ENCODE measurements around the gene OPA3. TPM values are rescaled to one million over a fixed set of nuclear protein-coding genes. Genes with fewer than 3 reads are reported as not detected.

Gene OPA3
- total and polyA plus RNA-seq, 2 experiments from 2014 or later, result 5.3 to 11.8 TPM

DNA sequence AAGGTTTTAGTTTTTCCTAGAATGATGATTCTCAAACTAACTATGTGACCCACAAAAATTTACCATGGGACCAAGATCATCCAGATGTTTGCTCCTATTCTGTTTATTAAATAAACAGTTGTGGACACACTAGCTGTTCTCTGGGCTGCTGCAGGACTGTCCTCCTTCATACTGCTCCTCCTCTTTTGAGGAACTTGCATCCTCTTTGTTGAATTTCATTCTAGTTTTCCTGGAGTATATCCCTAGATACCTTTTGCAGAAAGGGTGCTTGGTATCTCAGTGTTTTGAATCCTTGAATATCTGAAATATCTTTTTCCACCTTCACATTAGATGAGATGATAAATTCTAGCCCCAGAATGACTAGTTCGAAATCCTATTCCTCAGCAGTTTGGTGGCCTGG, 53.3 kb downstream of the OPA3 start:
- Histone ChIP-seq H3K9me2 (ENCODE audit: insufficient read depth) (no peaks in the 10 kb centered on the region), H4K20me1 (ENCODE audit: insufficient read depth) (no peaks in the 10 kb centered on the region), H3K27ac (no peak overlapping the region), H3K4me2 (ENCODE audit: unreplicated experiment) (no peak overlapping the region), H3K79me2 (ENCODE audit: insufficient read depth) (no peaks in the 10 kb centered on the region), H3K27me3 (replicated peaks; ENCODE audit: insufficient read depth) (no peaks in the 10 kb centered on the region), H3K9me3 (ENCODE audit: low read depth) (no peaks in the 10 kb centered on the region), H3K4me3 (no peak overlapping the region), H3F3A (ENCODE audit: insufficient read depth) (peaks cover 20% of the 10 kb centered on the region), H3K9ac (no peak overlapping the region), H2AFZ (no peak overlapping the region), H3K36me3 (ENCODE audit: low read depth) (peaks cover 14% of the 10 kb centered on the region; the same call in 1 of the 2 replicates), H3K4me1 (ENCODE audit: insufficient read depth) (peaks cover 5% of the 10 kb centered on the region; the same call in 1 of the 2 replicates)
- TF ChIP-seq EZH2 (IDR thresholded peaks at IDR 0.05; ENCODE audit: insufficient read depth, poor library complexity, severe bottlenecking), result no peak
- TF ChIP-seq EZH2phosphoT487 (IDR thresholded peaks at IDR 0.05; ENCODE audit: insufficient read depth, low read depth), result no peak
- 100% methylated on average over 1 of the region's 1 CpG for WGBS, 2 experiments (ENCODE audit: low coverage in 1 of 2, low lambda C conversion rate in 2 of 2, missing lambda C conversion rate in 2 of 2)
- in situ Hi-C loops (cut with MboI), result no loop called here
- no peak for DNase-seq

DNA sequence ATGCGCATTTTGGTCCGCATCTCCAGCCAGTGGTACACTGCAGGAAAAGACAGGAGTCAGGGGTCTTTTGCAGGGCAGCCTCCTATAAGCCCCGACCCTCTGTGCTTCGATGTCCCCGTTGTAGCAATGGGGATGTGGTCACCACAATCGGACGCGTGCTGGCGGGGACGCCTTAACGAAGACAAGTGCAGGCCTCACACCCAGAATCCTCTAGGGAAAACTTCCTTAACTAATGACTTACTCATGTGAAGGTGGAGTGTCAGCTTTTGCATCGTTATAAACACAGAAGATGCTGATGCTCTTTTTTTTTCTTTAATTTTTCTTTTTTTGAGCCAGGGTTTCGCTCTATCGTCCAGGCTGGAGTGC, 55.2 kb downstream of the OPA3 start:
- TF ChIP-seq EZH2phosphoT487 (IDR thresholded peaks at IDR 0.05; ENCODE audit: insufficient read depth, low read depth) (no peak), EZH2 (IDR thresholded peaks at IDR 0.05; ENCODE audit: insufficient read depth, poor library complexity, severe bottlenecking) (no peak)
- Histone ChIP-seq H2AFZ (no peak overlapping the region), H3K9ac (no peak overlapping the region), H3K9me2 (ENCODE audit: insufficient read depth) (no peaks in the 10 kb centered on the region), H4K20me1 (ENCODE audit: insufficient read depth) (no peaks in the 10 kb centered on the region), H3K4me3 (no peak overlapping the region), H3K4me2 (ENCODE audit: unreplicated experiment) (no peak overlapping the region), H3F3A (ENCODE audit: insufficient read depth) (peaks cover 17% of the 10 kb centered on the region), H3K27me3 (replicated peaks; ENCODE audit: insufficient read depth) (no peaks in the 10 kb centered on the region), H3K4me1 (ENCODE audit: insufficient read depth) (peaks cover 5% of the 10 kb centered on the region; the same call in 1 of the 2 replicates), H3K9me3 (ENCODE audit: low read depth) (no peaks in the 10 kb centered on the region), H3K79me2 (ENCODE audit: insufficient read depth) (0 out of 2 replicates have a peak, but pooled peaks cover 1% of the 10 kb centered on the region), H3K27ac (no peak overlapping the region), H3K36me3 (ENCODE audit: low read depth) (peaks cover 33% of the 10 kb centered on the region)
- 44 to 47% methylated on average over 14 of the region's 14 CpGs for WGBS, 2 experiments (ENCODE audit: low coverage in 1 of 2, low lambda C conversion rate in 2 of 2, missing lambda C conversion rate in 2 of 2)
- peak; percentile 35 for DNase-seq
- in situ Hi-C loops (cut with MboI), result no loop called here

DNA sequence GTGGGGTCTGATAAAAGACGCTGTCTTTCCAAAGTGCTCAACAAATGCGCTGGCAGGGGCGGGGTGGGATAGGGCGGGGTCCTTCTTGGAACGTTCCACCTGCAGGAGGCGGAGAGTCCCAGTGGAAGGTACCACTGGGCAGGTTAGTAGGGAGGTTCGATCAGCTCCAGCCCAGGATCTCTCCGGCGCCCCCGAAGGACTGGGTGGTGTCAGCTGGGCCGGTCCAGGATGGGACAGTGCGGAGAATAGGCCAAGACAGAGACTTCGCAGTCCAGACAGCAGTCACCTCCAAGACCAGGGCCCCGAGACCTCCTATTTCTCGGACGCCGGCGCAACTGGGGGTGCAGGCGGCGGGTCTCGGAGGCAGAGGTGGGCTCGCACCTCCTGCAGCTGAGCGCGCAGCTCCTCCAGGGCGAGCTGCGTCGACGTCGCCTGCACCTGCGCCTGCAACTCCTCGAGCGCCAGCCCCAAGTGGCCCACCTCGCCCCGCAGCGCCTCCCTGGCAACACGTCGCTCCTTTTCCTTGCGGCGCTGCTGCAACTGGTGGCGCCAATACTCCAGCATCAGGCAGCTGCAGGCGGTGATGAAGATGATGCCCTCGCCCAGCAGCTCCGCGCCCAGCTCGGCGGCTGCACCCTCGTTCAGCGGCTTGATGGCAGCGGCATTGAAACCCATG, 55.7 kb downstream of the OPA3 start:
- peaks cover 17% of the 10 kb centered on the region for H3F3A ChIP-seq (ENCODE audit: insufficient read depth)
- no peak overlapping the region for H3K4me3 ChIP-seq
- DNase-seq, result no peak
- no peaks in the 10 kb centered on the region for H4K20me1 ChIP-seq (ENCODE audit: insufficient read depth)
- H3K4me2 ChIP-seq (ENCODE audit: unreplicated experiment), result no peak overlapping the region
- no peak overlapping the region for H2AFZ ChIP-seq
- peaks cover 6% of the 10 kb centered on the region; the same call in 1 of the 2 replicates for H3K79me2 ChIP-seq (ENCODE audit: insufficient read depth)
- no peaks in the 10 kb centered on the region for H3K27me3 ChIP-seq (replicated peaks; ENCODE audit: insufficient read depth)
- H3K9ac ChIP-seq, result no peak overlapping the region
- TF ChIP-seq EZH2phosphoT487 (IDR thresholded peaks at IDR 0.05; ENCODE audit: insufficient read depth, low read depth) (no peak), EZH2 (IDR thresholded peaks at IDR 0.05; ENCODE audit: insufficient read depth, poor library complexity, severe bottlenecking) (no peak)
- in situ Hi-C loops (cut with MboI), result no loop called here
- 26 to 30% methylated on average over 36 to 48 of the region's 49 CpGs for WGBS, 2 experiments (ENCODE audit: low coverage in 1 of 2, low lambda C conversion rate in 2 of 2, missing lambda C conversion rate in 2 of 2)
- peaks cover 5% of the 10 kb centered on the region; the same call in 1 of the 2 replicates for H3K4me1 ChIP-seq (ENCODE audit: insufficient read depth)
- H3K27ac ChIP-seq, result no peak overlapping the region
- no peaks in the 10 kb centered on the region for H3K9me2 ChIP-seq (ENCODE audit: insufficient read depth)
- H3K9me3 ChIP-seq (ENCODE audit: low read depth), result no peaks in the 10 kb centered on the region
- peaks cover 38% of the 10 kb centered on the region for H3K36me3 ChIP-seq (ENCODE audit: low read depth)

DNA sequence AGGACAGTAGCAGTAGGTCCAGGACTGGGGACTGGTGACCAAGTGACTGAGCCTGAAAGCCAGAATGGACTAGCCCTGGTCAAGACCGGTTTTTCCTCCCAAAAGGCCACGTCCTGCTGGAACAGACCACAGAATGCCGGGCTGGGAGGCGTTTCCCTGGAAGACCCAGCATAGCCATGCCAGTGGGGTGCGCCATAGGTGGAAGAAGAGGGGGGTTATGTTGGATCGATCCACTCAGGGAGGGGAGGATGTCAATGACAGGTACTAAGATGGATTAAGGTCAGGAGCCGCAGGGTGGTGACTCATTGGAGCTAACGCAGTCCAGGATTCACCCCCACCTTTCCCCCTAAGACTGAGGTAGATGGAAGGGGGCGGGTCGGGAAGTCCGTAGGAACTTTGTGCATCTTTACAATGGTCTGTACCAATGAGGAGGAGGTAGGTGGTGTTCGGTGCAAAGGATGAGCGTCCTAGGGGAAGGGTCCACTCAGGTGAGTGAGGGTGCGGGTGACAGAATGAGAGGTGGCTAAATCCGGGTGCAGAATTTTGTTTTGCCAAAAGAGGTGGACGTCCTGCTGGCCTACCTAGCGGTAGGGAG, 56.4 kb downstream of the OPA3 start:
- peaks cover 11% of the 10 kb centered on the region; the same call in 1 of the 2 replicates for H3K79me2 ChIP-seq (ENCODE audit: insufficient read depth)
- H3K27me3 ChIP-seq (replicated peaks; ENCODE audit: insufficient read depth), result no peaks in the 10 kb centered on the region
- TF ChIP-seq EZH2 (IDR thresholded peaks at IDR 0.05; ENCODE audit: insufficient read depth, poor library complexity, severe bottlenecking) (no peak), EZH2phosphoT487 (IDR thresholded peaks at IDR 0.05; ENCODE audit: insufficient read depth, low read depth) (no peak)
- H3K4me1 ChIP-seq (ENCODE audit: insufficient read depth), result peaks cover 8% of the 10 kb centered on the region; the same call in 1 of the 2 replicates
- in situ Hi-C loops (cut with MboI), result no loop called here
- no peaks in the 10 kb centered on the region; the same call in 1 of the 2 replicates for H4K20me1 ChIP-seq (ENCODE audit: insufficient read depth)
- WGBS, 2 experiments (ENCODE audit: low coverage in 1 of 2, low lambda C conversion rate in 2 of 2, missing lambda C conversion rate in 2 of 2), result 29 to 30% methylated on average over 17 of the region's 17 CpGs
- no peaks in the 10 kb centered on the region for H3K9me3 ChIP-seq (ENCODE audit: low read depth)
- no peak overlapping the region for H3K4me3 ChIP-seq
- no peaks in the 10 kb centered on the region for H3K9me2 ChIP-seq (ENCODE audit: insufficient read depth)
- no peak overlapping the region for H3K4me2 ChIP-seq (ENCODE audit: unreplicated experiment)
- H3K27ac ChIP-seq, result no peak overlapping the region
- peak; percentile 42 for DNase-seq
- peaks cover 43% of the 10 kb centered on the region for H3K36me3 ChIP-seq (ENCODE audit: low read depth)
- H3F3A ChIP-seq (ENCODE audit: insufficient read depth), result peaks cover 21% of the 10 kb centered on the region
- H2AFZ ChIP-seq, result no peak overlapping the region
- no peak overlapping the region for H3K9ac ChIP-seq
